ENCODE results near the gene VSTM5. TPM values are rescaled to one million over a fixed set of nuclear protein-coding genes. Genes with fewer than 3 reads are reported as not detected.
"Not testable (repeated sequence)": the region's sequence is repeated elsewhere in the genome, so short reads cannot be mapped to it uniquely, and the experiment has no call there.

VSTM5 gene
- polyA plus RNA-seq, 1 of the 3 experiments (the other 2 are of a cell fraction) = 0.12 TPM

DNA sequence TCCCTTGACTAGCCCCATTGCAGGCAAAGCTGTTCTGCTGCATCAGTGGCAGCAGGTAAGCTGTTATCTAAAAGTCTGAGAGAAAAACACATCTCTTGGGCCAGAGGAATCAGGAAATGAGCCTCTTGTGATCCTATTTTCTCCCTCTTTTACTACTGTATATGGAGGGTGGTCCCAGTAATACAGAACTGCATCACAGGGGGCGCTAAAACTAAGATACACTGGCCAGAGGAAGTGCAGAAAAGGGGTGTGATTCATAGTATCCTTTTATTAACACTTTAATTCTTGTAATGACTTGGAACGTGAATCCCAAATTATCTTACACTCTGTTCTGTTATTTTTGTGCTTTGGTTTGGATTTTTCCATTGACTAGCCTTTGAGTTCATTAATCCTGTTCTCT, 75.1 kb downstream of the VSTM5 start:
- TF ChIP-seq RXRA (IDR thresholded peaks at IDR 0.05; ENCODE audit: borderline replicate concordance, low read depth) = no peak
- TF ChIP-seq, protein P1, sequence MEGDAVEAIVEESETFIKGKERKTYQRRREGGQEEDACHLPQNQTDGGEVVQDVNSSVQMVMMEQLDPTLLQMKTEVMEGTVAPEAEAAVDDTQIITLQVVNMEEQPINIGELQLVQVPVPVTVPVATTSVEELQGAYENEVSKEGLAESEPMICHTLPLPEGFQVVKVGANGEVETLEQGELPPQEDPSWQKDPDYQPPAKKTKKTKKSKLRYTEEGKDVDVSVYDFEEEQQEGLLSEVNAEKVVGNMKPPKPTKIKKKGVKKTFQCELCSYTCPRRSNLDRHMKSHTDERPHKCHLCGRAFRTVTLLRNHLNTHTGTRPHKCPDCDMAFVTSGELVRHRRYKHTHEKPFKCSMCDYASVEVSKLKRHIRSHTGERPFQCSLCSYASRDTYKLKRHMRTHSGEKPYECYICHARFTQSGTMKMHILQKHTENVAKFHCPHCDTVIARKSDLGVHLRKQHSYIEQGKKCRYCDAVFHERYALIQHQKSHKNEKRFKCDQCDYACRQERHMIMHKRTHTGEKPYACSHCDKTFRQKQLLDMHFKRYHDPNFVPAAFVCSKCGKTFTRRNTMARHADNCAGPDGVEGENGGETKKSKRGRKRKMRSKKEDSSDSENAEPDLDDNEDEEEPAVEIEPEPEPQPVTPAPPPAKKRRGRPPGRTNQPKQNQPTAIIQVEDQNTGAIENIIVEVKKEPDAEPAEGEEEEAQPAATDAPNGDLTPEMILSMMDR (IDR thresholded peaks at IDR 0.05) = peak; percentile 44
- Histone ChIP-seq H3K4me2 (no peak overlapping the region), H3K9me3 (no peaks in the 10 kb centered on the region), H3F3A (replicated peaks; ENCODE audit: insufficient read depth) (no peaks in the 10 kb centered on the region), H3K36me3 (replicated peaks in 1 of 2; ENCODE audit: control insufficient read depth in 1 of 2, insufficient read depth in 2 of 2, low read length in 1 of 2) (no peaks in the 10 kb centered on the region), H4K20me1 (ENCODE audit: insufficient read depth) (no peaks in the 10 kb centered on the region), H3K9me2 (no peaks in the 10 kb centered on the region), H2AFZ (ENCODE audit: low read depth) (no peak overlapping the region), H3K4me3 (ENCODE audit: low read depth in 2 of 2, low read length in 1 of 2) (no peak overlapping the region; a peak in 1 of 4 replicates), H3K9ac (no peak overlapping the region), H3K4me1 (ENCODE audit: control insufficient read depth in 1 of 2, insufficient read depth in 2 of 2, low read depth in 1 of 2, low read length in 1 of 2) (no peaks in the 10 kb centered on the region), H3K27me3 (ENCODE audit: insufficient read depth) (no peaks in the 10 kb centered on the region), H3K79me2 (ENCODE audit: insufficient read depth) (no peaks in the 10 kb centered on the region), H3K27ac (ENCODE audit: low read depth in 2 of 2, low read length in 1 of 2) (no peak overlapping the region)
- peak; percentile 43 for DNase-seq
- ChIA-PET CTCF (interaction anchor here (0.8 kb wide), 1 partner anchor 20 kb away, joined by 3 read pairs; no protein-coding TSS in a partner anchor), POLR2A (interaction anchor here (1.0 kb wide), 1 partner anchor 9 kb away, joined by 4 read pairs; the partner anchor contains the start of gene MED17)
- WGBS (ENCODE audit: low lambda C conversion rate) = 58% methylated on average over 2 of the region's 2 CpGs

DNA sequence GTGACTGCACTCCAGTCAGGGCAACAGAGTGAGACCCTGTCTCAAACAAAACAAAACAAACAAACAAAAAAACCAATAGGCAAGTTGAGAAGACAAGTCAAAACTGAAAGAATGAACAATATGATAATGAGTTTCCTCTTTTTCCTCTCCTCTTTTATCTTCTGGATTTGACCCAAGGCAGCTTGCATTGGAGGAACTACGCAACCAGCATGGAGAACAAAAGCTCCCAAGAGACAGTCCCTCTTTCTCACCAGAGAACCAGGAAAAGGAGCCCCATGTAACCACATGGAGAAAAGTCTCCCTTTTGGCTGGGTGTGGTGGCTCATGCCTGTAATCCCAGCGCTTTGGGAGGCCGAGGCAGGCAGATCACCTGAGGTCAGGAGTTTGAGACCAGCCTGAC, 75.9 kb downstream of the VSTM5 start:
- H3K9ac ChIP-seq; H3K79me2 ChIP-seq (ENCODE audit: insufficient read depth); H3K27ac ChIP-seq (ENCODE audit: low read depth in 2 of 2, low read length in 1 of 2); H2AFZ ChIP-seq (ENCODE audit: low read depth); H3K27me3 ChIP-seq (ENCODE audit: insufficient read depth); H3K4me2 ChIP-seq; H3K9me2 ChIP-seq; H4K20me1 ChIP-seq (ENCODE audit: insufficient read depth); DNase-seq; H3K36me3 ChIP-seq (replicated peaks in 1 of 2; ENCODE audit: control insufficient read depth in 1 of 2, insufficient read depth in 2 of 2, low read length in 1 of 2); POLR2A ChIA-PET; H3K4me3 ChIP-seq (ENCODE audit: low read depth in 2 of 2, low read length in 1 of 2); H3K9me3 ChIP-seq; H3K4me1 ChIP-seq (ENCODE audit: control insufficient read depth in 1 of 2, insufficient read depth in 2 of 2, low read depth in 1 of 2, low read length in 1 of 2); H3F3A ChIP-seq (replicated peaks; ENCODE audit: insufficient read depth): not testable (repeated sequence)
- 97% methylated on average over 3 of the region's 3 CpGs for WGBS (ENCODE audit: low lambda C conversion rate)
- CTCF ChIA-PET = interaction anchor here (0.8 kb wide), 1 partner anchor 21 kb away, joined by 3 read pairs; no protein-coding TSS in a partner anchor

DNA sequence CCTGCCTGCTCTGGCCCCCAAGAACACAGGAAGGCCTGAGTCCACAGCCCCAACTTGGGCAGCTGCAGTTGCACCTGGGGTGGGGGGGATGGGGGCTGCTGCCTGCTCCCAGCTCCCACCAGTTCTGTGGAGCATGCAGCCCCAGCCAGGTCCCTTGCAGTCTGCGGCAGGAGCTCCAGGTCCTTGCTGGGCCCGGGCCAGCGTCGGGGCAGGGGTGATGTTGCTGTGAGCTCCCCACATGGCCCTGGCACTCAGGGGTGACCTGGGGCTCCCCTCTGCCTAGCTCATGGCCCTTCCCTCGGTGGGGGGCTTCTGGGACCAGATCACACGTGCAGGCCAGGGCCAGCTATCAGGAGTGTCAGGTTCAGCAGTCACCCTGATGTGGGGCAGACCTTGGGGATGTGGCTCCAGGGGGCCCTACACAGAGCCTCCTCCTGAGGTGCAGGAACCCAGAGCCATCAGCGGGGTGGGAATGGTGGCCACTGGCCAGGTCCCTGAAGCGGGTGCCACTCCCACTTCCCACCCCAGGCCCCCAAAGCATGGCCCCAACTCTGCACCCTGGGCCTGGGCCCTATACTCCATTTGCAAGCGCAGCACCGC, 76.7 kb downstream of the VSTM5 start:
- Histone ChIP-seq H3K4me2 (no peak overlapping the region), H3K27ac (ENCODE audit: low read depth in 2 of 2, low read length in 1 of 2) (no peak overlapping the region), H2AFZ (ENCODE audit: low read depth) (no peak overlapping the region), H3K9me3 (no peaks in the 10 kb centered on the region), H3K36me3 (replicated peaks in 1 of 2; ENCODE audit: control insufficient read depth in 1 of 2, insufficient read depth in 2 of 2, low read length in 1 of 2) (no peaks in the 10 kb centered on the region), H4K20me1 (ENCODE audit: insufficient read depth) (no peaks in the 10 kb centered on the region), H3K4me1 (ENCODE audit: control insufficient read depth in 1 of 2, insufficient read depth in 2 of 2, low read depth in 1 of 2, low read length in 1 of 2) (no peaks in the 10 kb centered on the region), H3K9ac (no peak overlapping the region), H3F3A (replicated peaks; ENCODE audit: insufficient read depth) (no peaks in the 10 kb centered on the region), H3K9me2 (no peaks in the 10 kb centered on the region), H3K4me3 (ENCODE audit: low read depth in 2 of 2, low read length in 1 of 2) (no peak overlapping the region), H3K79me2 (ENCODE audit: insufficient read depth) (no peaks in the 10 kb centered on the region), H3K27me3 (ENCODE audit: insufficient read depth) (no peaks in the 10 kb centered on the region)
- ChIA-PET POLR2A (interaction anchor here (1.4 kb wide), 1 partner anchor 10 kb away, joined by 6 read pairs; the partner anchor contains the start of gene MED17), CTCF (no interaction called here)
- DNase-seq = no peak
- TF ChIP-seq, protein P2, sequence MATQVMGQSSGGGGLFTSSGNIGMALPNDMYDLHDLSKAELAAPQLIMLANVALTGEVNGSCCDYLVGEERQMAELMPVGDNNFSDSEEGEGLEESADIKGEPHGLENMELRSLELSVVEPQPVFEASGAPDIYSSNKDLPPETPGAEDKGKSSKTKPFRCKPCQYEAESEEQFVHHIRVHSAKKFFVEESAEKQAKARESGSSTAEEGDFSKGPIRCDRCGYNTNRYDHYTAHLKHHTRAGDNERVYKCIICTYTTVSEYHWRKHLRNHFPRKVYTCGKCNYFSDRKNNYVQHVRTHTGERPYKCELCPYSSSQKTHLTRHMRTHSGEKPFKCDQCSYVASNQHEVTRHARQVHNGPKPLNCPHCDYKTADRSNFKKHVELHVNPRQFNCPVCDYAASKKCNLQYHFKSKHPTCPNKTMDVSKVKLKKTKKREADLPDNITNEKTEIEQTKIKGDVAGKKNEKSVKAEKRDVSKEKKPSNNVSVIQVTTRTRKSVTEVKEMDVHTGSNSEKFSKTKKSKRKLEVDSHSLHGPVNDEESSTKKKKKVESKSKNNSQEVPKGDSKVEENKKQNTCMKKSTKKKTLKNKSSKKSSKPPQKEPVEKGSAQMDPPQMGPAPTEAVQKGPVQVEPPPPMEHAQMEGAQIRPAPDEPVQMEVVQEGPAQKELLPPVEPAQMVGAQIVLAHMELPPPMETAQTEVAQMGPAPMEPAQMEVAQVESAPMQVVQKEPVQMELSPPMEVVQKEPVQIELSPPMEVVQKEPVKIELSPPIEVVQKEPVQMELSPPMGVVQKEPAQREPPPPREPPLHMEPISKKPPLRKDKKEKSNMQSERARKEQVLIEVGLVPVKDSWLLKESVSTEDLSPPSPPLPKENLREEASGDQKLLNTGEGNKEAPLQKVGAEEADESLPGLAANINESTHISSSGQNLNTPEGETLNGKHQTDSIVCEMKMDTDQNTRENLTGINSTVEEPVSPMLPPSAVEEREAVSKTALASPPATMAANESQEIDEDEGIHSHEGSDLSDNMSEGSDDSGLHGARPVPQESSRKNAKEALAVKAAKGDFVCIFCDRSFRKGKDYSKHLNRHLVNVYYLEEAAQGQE (IDR thresholded peaks at IDR 0.05; ENCODE audit: low read depth, low read length) = no peak
- TF ChIP-seq FOXJ3 (CRISPR knock-in tag; IDR thresholded peaks at IDR 0.05) (no peak), FOSL2 (IDR thresholded peaks at IDR 0.05; ENCODE audit: borderline replicate concordance, low read depth) (no peak), EZH2phosphoT487 (IDR thresholded peaks at IDR 0.05; ENCODE audit: borderline replicate concordance, low read depth) (no peak), TCF12 (IDR thresholded peaks at IDR 0.05) (no peak)
- TF ChIP-seq, protein P3, sequence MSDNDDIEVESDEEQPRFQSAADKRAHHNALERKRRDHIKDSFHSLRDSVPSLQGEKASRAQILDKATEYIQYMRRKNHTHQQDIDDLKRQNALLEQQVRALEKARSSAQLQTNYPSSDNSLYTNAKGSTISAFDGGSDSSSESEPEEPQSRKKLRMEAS (IDR thresholded peaks at IDR 0.05; ENCODE audit: low read depth) = no peak
- TF ChIP-seq, protein P4, sequence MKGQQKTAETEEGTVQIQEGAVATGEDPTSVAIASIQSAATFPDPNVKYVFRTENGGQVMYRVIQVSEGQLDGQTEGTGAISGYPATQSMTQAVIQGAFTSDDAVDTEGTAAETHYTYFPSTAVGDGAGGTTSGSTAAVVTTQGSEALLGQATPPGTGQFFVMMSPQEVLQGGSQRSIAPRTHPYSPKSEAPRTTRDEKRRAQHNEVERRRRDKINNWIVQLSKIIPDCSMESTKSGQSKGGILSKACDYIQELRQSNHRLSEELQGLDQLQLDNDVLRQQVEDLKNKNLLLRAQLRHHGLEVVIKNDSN (IDR thresholded peaks at IDR 0.05; ENCODE audit: borderline replicate concordance, low read depth) = no peak
- 81% methylated on average over 3 of the region's 10 CpGs for WGBS (ENCODE audit: low lambda C conversion rate)

All from SK-N-SH (cell line).